ENCODE results near the gene PTX4. TPM values are rescaled to one million over a fixed set of nuclear protein-coding genes. Genes with fewer than 3 reads are reported as not detected.

PTX4 gene
- total RNA-seq, 1 experiment from 2014 or later: not detected

- H3K9me3 ChIP-seq (ENCODE audit: control insufficient read depth, low read depth, low read length): no peaks in the 10 kb centered on the region
- H2AK5ac ChIP-seq (ENCODE audit: insufficient read length, low read length): no peak overlapping the region
- H3K23me2 ChIP-seq (ENCODE audit: insufficient read length, low read depth, low read length, poor library complexity, severe bottlenecking): no peaks in the 10 kb centered on the region
- no peak for TF ChIP-seq CTCF (conservative IDR thresholded peaks at IDR 0.05)
- H3T11ph ChIP-seq (ENCODE audit: low read length): no peak overlapping the region
- DNase-seq: no peak
- no peak overlapping the region for H3K18ac ChIP-seq (ENCODE audit: insufficient read length, low read depth, low read length)
- no peak overlapping the region for H2BK120ac ChIP-seq (ENCODE audit: low read depth, low read length, poor library complexity, severe bottlenecking)
- H3K79me1 ChIP-seq (ENCODE audit: insufficient read depth, low read depth, low read length, poor library complexity, severe bottlenecking): no peaks in the 10 kb centered on the region
- no peak overlapping the region for H2BK15ac ChIP-seq (ENCODE audit: low read depth, low read length)
- no peak overlapping the region for H2BK12ac ChIP-seq (ENCODE audit: insufficient read length, low read depth, low read length)
- H3K27me3 ChIP-seq (ENCODE audit: insufficient read depth, low read length): no peaks in the 10 kb centered on the region
- no peak overlapping the region for H3K9ac ChIP-seq (ENCODE audit: extremely low read depth, insufficient read length, low read length)
- H3K4ac ChIP-seq (ENCODE audit: low read depth, low read length): no peak overlapping the region
- H3K4me1 ChIP-seq (ENCODE audit: insufficient read depth, low read length): no peaks in the 10 kb centered on the region
- H3K27ac Mint-ChIP-seq: no peak overlapping the region; a peak in 1 of 7 replicates
- H3K9me3 Mint-ChIP-seq: no peaks in the 10 kb centered on the region
- H4K8ac ChIP-seq (replicated peaks; ENCODE audit: insufficient read length, low read depth, low read length): no peak overlapping the region
- H4K5ac ChIP-seq (ENCODE audit: insufficient read length, low read depth, low read length): no peak overlapping the region
- H3K4me2 ChIP-seq (ENCODE audit: insufficient read depth, insufficient read length, low read length): no peak overlapping the region
- H2BK20ac ChIP-seq (ENCODE audit: low read depth, low read length, poor library complexity, severe bottlenecking): no peak overlapping the region
- no peak overlapping the region for H4K91ac ChIP-seq (ENCODE audit: insufficient read length, low read depth, low read length)
- H3K4me3 Mint-ChIP-seq: no peak overlapping the region
- no CpG with 5 or more reads among the region's 11 CpGs for WGBS (ENCODE audit: extremely low coverage, insufficient read length, low lambda C conversion rate)
- no peak overlapping the region for H2AFZ ChIP-seq (ENCODE audit: low read length)
- H3K4me1 Mint-ChIP-seq: no peaks in the 10 kb centered on the region
- no peaks in the 10 kb centered on the region for H3K79me2 ChIP-seq (ENCODE audit: insufficient read depth, low read length)
- peaks cover 2% of the 10 kb centered on the region for H4K20me1 ChIP-seq (ENCODE audit: control insufficient read depth, insufficient read depth, insufficient read length)
- peaks cover 0 to 24% (median 24%) of the 10 kb centered on the region in 3 experiments; a peak in 5 of 7 replicates for H3K36me3 Mint-ChIP-seq (ENCODE audit: insufficient read depth in 1 of 3, low read depth in 3 of 3)
- no peak overlapping the region for H3K56ac ChIP-seq (ENCODE audit: insufficient read length, low read depth, low read length)
- H3K14ac ChIP-seq (ENCODE audit: insufficient read depth, low read length): no peak overlapping the region
- H2BK5ac ChIP-seq (ENCODE audit: insufficient read length, low read length): no peak overlapping the region
- H3K27ac ChIP-seq (ENCODE audit: insufficient read length, low read depth, low read length): no peak overlapping the region
- no peak overlapping the region for H3K23ac ChIP-seq (ENCODE audit: insufficient read length, low read depth, low read length)
- H3K27me3 Mint-ChIP-seq (ENCODE audit: low read depth): peaks cover 1% of the 10 kb centered on the region; the same call in 1 of the 2 replicates
These were observed 40.8 kb downstream of the PTX4 start for GRCh38 chr16:1447965-1448364.

Measured in H9 (cell line).